HG03565 (cell line): ENCODE results near the gene CRTC1.

Experiments
- ATAC-seq: cut with Tn5 transposase; IDR thresholded peaks from one replicate; pipeline ENCODE4 v1.9.1; 2021; ENCODE audit warnings: mild to moderate bottlenecking, moderate library complexity; ENCODE audit not compliant: unreplicated experiment

Gene CRTC1

GRCh38 chr19:18651733-18652132, 31.7 kb upstream of the CRTC1 start:
- no peak for ATAC-seq

- ATAC-seq: no peak
Measured at GRCh38 chr19:18653853-18654252, 29.6 kb upstream of the CRTC1 start.

GRCh38 chr19:18654469-18654868, 29.0 kb upstream of the CRTC1 start:
- ATAC-seq: no peak

DNA sequence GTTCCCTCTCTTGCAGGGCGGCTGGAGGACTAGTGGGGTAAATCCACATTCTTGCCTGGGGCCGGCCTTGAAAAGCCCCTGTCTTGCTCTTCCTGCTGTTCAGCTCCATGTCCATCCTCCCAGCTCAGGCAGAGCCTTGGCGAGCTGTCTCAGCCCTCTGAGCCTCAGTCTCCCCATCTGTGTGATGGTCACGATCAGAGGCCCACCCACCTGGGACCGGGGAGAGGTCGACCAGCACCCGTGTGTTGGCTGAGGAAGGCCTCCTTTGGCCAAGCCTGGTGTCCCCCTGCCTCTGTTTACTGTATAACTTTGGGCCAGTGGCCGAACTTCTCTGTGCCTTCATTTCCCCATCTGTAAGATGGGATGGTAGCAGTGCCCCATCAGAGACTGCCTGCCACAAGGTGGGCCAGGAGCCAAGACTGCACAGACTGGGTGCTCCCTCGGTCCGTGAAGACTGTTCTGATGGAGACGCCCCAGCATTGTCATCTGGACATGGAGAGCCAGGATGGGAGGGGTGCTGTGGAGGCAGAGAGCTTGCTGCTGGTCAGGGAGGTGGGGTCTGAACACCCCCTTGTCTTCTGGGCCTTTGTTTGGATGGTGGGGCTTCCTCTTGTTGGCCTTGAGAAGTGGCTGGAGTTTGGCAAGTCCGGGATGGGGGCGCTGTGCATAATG, 28.2 kb upstream of the CRTC1 start:
- ATAC-seq: no peak

DNA sequence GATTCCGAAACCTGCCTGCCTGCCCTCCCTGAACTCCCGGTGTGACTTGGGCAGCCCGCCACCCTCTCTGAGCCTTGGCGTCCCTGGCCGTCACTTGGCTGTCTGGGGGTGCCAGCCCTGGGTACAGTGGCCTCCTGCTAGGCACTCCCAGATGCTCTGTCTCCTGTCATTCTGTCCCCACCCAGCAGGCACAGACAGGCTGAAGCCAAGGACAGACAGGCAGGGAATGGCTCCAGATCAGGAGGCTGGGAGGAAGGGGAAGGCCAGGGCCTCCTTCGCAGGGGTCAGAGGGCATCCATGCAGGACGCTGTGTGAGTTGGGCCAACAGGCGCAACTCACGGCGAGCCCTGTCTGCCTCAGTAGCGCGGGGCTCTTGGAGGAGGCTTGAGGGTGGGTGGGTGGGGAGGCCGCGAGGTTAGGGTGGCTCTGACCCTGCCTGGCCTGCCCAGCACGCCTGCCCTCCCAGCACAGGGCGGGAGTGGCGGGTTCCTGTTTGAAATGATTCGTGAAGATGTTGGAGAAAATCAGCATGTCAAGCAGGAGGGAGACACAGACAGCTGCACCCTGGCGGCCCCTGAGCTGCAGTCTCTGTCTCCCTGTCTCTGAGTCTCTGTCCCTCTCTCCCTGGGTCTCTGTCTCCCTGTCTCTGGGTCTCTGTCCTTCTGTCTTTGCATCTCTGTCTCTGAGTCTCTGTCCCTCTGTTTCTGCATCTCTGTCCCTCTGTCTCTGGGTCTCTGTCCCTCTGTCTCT, 27.0 kb upstream of the CRTC1 start:
- no peak for ATAC-seq

GRCh38 chr19:18657590-18658365, 25.7 kb upstream of the CRTC1 start:
- ATAC-seq: no peak

DNA sequence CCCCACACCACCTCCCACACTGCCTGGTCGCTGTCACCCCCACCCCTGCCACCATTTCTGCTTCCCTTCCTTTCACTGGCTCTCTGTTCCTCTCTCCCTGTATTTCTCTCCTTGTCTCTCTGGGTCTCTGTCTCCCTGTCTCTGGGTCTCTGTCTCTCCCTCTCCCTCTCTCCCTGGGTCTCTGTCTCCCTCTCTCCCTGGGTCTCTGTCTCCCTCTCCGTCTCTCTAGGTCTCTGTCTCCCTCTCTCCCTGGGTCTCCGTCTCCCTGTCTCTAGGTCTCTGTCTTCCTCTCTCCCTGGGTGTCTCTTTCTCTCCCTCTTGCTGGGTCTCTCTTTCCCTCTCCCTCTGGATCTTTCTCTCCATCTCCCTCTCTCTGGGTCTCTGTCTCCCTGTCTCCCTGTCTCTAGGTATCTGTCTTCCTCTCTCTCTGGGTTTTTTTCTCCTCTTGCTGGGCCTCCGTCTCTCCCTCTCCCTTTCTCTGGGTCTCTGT, 25.1 kb upstream of the CRTC1 start:
- no peak for ATAC-seq

GRCh38 chr19:18659281-18660050, 24.0 kb upstream of the CRTC1 start:
- no peak for ATAC-seq

DNA sequence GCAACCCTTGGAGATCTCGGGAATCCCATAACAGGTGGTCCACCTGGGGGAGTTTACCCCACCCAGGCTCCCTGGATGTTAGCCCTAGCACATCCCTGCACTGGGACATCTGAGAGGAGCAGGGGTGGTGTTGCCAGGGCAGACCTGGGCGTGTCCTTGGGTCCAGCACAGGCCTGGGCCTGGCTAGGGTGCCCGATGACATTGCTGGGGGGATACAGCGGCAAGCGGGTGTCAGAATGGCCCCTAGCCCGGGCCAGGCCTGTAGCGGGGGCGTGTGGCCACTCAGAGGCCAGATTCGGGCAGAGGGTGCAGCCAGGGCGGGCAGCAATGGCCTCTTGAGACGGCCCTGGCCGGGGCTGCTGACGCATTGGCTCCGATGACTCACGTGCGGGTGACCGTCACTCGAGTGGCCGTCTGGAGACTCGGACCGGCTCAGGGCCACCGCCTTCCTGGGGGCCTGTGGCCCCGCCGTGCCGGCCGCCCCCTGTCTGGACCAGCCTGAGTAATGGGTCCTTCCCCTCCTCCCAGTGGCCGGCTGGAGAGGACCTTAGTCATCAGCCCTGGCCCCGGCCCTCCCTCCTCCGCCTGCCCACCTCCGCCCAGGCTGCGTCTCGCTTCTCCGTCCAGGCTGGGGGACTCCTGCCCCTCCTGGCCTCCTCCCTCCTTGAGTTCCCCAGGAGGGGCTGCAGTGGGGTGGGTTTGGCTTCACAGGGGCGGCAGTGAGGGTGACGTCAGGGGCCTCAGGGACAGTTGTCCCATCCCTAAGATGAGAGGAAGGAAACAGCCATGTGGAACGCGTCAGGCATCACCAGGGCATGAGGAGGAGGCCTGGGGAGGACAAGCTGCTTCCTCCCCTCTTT, 23.2 kb upstream of the CRTC1 start:
- no peak for ATAC-seq

GRCh38 chr19:18660939-18661670, 22.4 kb upstream of the CRTC1 start:
- no peak for ATAC-seq

GRCh38 chr19:18662972-18663732, 20.3 kb upstream of the CRTC1 start:
- ATAC-seq: no peak

GRCh38 chr19:18663940-18664530, 19.4 kb upstream of the CRTC1 start:
- no peak for ATAC-seq

DNA sequence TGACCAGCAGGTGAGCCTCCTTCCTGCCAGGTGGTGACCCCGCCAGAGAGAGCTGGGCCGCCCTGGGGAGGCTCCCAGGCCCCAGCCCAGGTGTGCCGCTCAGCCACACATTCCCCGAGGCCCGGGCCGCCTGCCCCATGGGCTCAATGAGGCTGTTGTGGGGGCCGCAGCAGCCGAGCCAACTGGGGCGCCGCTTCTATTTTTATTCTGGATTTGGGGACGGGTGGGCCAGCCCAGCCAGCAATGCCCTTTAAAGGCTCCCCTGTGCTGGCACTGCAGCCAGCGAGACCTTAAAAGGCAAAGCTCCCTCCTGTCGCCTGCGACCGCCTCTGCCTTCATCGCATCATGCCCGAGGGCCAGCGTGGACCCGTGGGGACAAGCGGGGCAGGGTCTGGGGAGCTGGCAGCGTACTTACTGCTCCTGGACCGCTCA, 17.7 kb upstream of the CRTC1 start:
- no peak for ATAC-seq

DNA sequence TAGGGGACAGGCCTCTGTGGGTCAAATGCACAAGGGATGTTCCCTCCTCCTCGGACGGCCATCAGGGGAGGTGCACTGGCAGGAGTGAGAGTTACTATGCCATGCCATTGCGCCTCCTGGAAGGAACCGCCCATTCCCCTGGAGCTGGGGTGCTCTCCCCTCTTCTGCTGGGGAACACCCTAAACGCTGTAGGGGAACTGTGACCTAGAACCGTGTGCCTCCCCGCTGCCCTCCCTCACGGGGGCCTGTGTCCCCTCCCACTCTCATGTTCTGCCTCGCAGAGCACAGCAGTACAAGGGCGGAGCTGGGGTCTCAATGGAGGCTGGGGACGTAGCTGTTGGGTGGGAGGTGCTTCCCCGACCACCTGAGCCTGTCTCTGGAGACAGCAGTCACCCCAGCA, 17.2 kb upstream of the CRTC1 start:
- ATAC-seq: no peak

- no peak for ATAC-seq
Measured at GRCh38 chr19:18666784-18667183, 16.7 kb upstream of the CRTC1 start.

GRCh38 chr19:18667531-18668251, 15.8 kb upstream of the CRTC1 start:
- no peak for ATAC-seq

DNA sequence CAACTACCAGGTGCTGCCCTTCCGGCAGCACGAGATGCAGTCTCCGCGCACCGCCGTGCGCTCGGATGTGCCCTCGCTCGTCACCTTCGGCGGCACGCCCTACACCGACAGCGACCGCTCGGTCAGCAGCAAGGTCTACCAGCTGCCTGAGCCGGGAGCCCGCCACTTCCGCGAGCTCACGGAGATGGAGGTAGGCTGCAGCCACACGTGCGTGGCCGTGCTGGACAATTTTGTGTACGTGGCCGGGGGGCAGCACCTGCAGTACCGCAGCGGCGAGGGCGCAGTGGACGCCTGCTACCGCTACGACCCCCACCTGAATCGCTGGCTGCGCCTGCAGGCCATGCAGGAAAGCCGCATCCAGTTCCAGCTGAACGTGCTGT, 15.2 kb upstream of the CRTC1 start:
- ATAC-seq: no peak
